ENCODE measurements around the gene UMODL1.

- TF ChIP-seq POLR2AphosphoS5 (IDR thresholded peaks at IDR 0.05; ENCODE audit: borderline replicate concordance, low read depth, low read length) (no peak), EZH2 (IDR thresholded peaks at IDR 0.05) (no peak)
These were observed 79.5 kb downstream of the UMODL1 start for GRCh38 chr21:42150474-42151085.
